ENCODE measurements around the gene C3orf18. TPM values are rescaled to one million over a fixed set of nuclear protein-coding genes. Genes with fewer than 3 reads are reported as not detected.

C3orf18 gene
- total RNA-seq: 17.2 and 20.0 TPM in 2 replicates

DNA sequence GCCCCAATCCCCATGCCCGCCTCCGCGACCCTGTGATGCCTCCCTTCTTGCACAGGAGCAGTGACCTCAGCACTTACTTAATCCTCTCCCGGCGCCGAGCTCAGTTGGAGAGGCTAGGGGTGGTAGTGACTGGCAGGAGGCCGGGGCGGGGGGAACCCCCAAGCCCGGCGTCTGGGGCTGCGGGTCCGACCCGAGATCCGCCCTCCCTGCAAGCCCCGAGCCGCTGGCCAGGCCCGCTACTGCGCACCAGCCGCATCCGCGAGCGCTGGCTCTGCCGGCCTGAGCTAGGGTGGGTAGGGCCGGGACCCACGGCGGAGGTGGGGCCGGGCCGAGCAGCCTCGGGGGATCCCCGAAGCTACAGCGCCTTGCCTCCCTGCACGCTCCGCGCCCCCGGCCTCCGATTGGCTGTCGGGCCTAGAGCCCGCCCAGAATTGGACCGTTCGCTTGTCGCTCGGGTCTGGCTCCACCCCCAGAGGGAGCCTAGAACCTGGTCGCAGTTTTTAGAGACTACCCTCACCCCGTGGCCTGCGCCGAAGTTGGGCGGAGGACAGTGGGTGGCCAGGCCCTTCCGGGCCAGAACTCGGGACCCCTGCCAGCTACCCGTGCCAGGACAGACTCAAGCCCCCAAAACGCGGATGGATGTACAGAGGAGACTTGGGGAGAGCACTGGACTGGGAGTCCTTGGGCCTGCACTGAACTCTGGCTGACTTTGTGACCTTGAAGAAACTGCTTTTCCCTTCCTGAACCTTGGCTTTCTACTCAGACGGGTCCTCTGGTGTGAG, at the start of gene C3orf18:
C3orf18 (minus strand) TSS at position 362 of the 782 bp plus-strand sequence. CDS start 2,048 bp downstream, outside the sequence.

DNA sequence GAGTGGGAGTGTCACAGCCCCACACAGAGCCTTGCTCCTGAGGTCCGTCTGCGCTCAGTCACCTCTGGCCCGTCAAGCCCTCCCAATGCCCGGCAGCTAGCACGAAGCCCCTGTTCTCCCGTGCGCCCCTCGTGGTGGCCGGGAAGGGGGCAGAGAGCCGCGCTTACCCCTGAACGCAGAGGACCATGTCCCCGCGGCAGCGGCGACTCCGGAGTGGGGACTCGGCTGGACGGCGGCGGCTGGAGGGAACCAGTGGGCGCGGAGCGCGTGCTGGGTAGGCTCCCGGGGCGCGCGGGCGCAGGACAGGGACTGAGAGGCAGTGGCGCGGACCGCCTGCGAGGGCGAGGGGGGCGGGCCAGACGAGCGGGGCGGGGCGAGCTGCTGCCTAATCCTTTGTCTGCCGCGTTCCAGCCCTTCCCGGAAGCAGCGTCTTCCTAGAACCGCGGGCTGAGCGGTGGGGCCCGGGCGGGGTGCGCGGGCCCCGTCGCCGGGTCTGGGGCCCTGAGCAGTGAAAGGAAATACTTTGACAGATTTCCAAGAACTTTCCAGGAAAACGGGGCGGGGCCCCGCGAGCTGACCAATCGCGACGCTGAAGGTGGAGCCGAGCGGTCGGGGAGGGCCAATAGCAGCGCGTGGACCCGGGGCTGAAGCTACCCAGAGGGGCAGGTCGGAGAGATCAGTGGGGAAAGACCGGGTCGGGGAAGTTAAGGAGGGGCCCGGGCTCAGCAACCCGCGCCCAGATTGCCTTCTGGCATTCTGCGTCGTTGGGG, 44.1 kb upstream of the C3orf18 start, which contains the start of gene CISH:
CISH (minus strand) TSS at position 311 of the 770 bp plus-strand sequence; CDS start at position 187, 124 bp downstream.

DNA sequence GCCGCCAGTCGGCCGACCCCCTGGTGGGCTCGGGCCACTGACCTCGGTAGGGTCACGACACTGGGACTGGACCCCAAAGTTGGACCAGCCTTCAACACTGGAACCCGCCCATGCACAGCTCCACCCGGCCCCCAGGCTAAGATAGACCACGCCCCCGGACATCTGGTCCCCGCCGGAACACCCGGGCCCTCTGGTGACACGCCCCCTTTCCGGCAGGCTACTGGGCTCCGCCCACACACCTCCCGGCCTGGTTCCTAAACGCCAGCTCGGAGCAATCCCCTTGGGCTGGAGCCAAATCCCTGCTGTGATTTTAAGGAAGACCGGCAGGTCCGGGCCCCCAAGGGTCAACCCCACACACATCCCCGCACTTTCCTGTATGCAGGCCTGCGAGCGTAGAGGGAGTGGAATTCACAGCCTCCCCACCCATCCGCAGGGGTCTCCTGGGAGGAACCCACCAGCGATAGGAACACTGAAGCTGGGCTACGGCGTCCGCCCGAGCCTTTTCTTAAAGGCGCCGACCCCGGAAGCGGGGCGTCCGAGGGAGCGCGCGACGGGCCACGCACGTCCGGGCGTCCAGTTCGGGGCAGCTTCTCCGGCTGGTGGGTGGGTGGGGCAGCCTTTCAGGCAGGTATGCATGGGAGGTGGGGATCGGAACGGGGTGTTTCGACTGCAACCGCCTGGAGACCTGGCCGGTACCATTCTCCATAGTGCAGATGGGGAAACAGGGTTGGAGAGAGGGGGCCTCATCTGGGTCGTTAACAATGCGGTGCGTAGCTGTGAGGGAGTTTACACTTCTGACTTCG, 1.6 kb upstream of the C3orf18 start, which contains the start of gene HEMK1:
HEMK1 (plus strand) TSS at position 576 of the 803 bp plus-strand sequence. CDS start 1,583 bp downstream, outside the sequence.

Other genes starting within 250 kb of the C3orf18 start
- gene HYAL2, start 245.0 kb downstream of the C3orf18 start, total RNA-seq: 64.2 and 104 TPM in 2 replicates
- 14.7 and 17.4 TPM in 2 replicates for gene TUSC2, start 239.5 kb downstream of the C3orf18 start, total RNA-seq
- gene RASSF1, start 226.9 kb downstream of the C3orf18 start, total RNA-seq: 30.3 and 41.4 TPM in 2 replicates
- 1.9 and 2.8 TPM in 2 replicates for gene ZMYND10, start 222.0 kb downstream of the C3orf18 start, total RNA-seq
- 22.1 and 22.2 TPM in 2 replicates for gene NPRL2, start 217.0 kb downstream of the C3orf18 start, total RNA-seq
- 24.7 and 33.8 TPM in 2 replicates for gene CYB561D2, start 216.9 kb downstream of the C3orf18 start, total RNA-seq
- 30.1 and 32.0 TPM in 2 replicates for gene TMEM115, start 208.2 kb downstream of the C3orf18 start, total RNA-seq
- under 0.01 TPM in 1 of 2 replicates, not detected in the other for gene CACNA2D2, start 64.1 kb downstream of the C3orf18 start, total RNA-seq
- 10.3 and 16.4 TPM in 2 replicates for gene HEMK1, start 1.8 kb upstream of the C3orf18 start, total RNA-seq
- 0.53 and 0.68 TPM in 2 replicates for gene CISH, start 44.0 kb upstream of the C3orf18 start, total RNA-seq
- 69.8 and 85.7 TPM in 2 replicates for gene MAPKAPK3, start 49.4 kb upstream of the C3orf18 start, total RNA-seq
- gene DOCK3, start 107.2 kb upstream of the C3orf18 start, total RNA-seq: 0.25 and 0.53 TPM in 2 replicates

Data from aortic smooth muscle cell (primary cell).